ENCODE data around the gene ZSCAN9.

ZSCAN9 gene

DNA sequence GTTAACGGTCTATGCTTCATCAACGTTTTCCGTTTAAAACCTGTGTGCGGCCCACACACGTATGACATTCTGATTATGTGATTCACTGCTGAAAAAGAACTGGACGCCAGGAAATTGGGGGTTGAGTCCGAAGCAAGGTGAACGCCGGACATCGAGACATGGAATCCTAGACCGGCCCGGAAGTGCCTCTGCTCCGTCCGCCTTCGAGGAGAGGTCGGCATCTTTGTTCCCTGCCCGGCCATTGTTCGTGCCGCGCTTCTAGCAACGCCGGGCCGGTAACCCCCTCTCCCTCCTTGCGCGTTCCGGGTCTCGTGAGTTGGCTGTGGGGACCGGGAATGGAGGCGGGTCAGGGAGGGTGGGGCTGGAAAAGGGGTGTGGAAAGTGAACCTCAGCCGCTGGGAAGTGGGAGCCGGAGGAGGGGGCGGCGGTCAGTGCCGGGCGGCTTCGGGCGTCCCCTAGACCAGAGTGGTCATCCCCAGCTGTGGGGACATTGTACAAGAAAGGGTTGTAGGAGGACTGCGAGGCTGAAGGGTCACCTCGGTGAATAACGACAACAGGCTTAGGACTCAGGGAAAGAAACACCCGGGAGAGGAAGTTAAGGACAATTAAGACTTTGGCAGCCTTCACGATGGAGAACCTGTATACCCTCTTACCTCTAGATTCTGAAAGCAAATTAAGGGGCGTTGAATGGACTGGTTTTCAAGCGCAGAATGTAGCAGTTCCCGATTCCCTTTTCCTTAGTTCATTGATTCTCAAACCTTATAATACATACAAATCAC is at the start of gene ZSCAN9:
Gene ZSCAN9 (plus strand): TSS at position 220 of the 779 bp plus-strand sequence. CDS start 1,810 bp downstream, outside the sequence.
- peak; percentile 92 for DNase-seq

DNA sequence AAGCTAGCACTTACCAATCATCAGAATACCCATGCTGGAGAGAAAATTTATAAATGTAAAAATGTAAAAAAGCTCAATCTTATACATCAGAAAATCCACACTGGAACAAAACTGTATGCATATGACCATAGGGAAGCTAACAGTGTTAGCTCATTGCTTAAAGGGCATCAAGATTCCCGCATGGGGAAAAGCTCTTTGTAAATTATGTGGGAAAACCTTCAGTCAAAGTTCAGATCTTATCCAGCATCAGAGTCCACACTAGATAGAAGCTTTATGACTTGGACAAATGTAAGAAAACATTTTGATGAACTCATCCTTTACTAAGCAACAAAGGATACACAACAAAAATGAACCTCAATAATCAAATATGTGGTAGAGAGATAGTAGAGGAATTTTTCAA is 48.7 kb upstream of the ZSCAN9 start:
- DNase-seq, result no peak

DNA sequence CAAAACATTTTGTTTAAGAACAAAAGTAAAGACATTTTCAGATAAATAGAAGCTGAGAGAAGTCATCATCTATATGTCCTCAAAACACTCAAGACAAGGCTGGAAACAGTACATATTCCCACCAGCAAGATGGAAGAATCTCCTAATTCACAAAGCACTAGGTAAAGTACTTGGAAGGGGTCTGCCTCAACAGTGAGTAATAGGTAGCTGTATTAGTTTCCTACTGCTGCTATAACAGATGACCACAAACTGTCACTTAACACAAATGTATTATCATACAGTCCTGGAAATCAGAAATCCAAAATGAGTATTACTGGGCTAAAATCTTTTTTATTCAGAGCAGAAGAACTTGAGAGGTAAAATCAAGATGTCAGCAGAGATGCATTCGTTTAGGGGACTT is 42.8 kb upstream of the ZSCAN9 start:
- DNase-seq, result no peak

DNA sequence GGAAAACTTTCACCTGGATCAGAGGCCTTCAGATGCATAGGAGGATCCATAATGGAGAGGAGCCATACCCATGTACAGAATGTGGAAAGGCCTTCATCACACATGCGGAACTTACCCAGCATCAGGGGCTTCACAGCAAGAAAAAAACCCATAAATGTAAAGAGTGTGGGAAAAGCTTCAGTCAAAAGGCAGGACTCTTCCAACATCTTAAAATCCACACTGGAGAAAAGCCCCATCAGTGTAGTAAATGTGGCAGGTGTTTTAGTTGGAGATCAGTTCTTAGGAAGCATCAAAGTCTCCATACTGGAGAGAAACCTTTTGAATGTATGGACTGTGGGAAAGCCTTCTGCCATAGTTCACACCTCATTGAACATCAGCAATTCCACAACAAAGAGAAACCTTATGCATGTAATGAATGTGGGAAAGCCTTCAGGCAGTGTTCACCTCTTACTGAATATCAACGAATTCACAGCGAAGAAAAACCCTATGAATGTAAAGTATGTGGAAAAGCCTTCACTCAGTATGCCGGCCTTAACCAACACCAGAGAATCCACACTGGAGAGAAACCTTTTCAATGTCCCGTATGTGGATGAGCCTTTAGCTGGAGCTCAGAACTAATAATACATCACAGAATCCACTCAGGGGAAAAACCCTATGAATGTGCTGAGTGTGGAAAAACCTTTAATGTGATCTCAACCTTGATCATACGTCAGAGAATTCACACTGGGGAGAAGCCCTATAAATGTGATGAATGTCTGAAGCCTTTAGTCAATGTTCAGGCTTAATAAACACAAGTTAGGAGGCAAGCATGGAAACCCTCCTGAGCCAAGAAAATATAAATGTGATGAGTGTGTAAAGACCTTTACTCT is 36.7 kb upstream of the ZSCAN9 start:
- no peak for DNase-seq

DNA sequence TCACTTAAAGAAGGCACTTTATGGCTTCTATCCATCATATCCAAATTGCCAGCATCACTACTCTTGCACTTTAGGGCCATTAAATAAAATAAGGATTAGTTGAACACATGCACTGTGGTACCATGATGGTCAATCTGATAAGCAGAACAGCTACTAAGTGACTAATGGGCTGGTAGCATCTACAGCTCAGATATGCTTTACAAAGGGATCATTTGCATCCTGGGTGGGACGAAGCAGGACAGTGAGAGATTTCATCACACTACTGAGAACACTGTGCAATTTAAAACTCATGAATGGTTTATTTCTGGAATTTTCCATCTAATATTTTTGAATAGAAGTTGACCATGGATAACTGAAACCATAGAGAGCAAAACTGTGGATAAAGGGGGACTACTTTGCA is 25.1 kb upstream of the ZSCAN9 start:
- no peak for DNase-seq

DNA sequence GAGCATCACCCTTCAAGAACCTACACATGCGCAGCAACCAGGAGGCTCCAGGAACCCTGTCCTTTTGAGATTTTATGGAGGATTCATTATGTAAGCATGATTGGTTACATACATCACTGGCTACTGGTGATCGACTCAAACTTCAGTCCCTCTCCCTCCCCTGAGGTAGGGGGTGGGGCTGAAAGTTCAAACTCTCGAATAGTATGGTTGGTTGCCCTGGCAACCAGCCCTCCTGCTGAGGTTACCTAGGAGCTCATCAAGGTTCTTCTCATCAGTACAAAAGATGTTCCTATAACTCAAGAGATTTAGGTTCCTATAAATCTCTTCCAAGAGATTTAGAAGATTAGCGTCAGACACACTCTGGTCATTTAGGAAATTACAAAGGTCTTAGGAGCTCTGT is 21.9 kb upstream of the ZSCAN9 start:
- no peak for DNase-seq

DNA sequence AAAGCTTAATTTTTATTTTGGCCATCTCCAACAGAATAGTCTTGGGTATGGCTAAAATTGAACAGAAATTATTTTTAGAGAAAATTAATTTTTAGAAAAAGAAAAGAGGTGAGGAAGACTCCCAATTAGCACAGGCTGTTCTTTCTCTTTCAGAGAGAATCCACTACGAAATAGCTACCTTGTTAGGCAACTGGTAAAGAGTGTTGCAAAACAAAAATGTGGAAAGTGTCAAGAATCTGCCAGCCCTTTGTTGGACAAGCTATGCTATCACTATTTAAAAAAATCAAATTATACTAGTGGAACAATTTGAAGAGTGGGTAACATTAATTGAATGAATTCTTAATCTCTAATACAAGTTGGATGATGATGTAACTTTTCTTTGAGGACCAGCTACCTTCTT is 19.2 kb upstream of the ZSCAN9 start:
- no peak for DNase-seq

DNA sequence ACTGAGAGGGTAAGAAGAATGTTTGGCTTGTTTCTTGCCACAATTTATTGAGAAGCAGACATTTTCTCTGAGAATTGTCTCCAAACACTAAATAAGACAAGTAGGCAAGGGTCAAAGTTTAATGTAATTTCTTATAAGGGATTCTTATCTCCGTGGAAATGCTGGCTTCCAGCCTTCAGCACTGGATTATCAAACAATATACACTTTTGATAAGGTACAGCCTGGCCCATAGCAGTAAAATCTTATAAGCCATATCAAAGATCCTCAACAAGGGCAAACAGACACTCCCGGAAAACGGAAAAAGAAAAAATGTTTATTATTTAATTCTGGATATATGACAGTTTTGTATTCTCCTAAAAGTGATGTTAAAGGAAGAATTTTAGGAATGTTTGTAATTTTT is 18.5 kb upstream of the ZSCAN9 start:
- DNase-seq, result no peak

DNA sequence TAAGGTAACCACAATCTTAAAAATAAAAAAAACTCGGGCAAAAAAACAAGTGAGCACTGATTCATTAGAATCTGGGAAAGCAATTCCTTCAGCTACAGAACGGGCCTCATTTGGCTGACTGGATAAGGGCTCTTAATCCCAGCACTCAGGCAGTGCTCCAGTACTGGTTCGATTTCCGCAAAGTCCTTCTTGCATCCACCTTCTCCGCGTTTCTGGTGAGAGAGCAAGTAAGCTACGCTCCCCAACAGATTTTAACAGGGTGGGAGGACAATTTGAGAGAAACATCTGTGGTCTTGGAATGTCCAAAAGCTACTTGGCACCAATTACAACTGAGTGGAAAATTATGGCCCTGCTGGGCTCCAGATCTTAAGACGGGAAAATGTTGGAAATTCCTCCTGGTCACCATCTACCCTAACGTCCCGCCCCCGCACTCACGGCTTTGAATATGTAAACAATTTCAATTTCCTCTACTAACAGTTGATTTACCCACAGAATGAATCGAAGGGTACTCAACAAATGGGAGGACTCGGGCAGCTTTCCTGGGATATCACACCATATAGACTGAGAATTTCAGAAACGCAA is 18.1 kb upstream of the ZSCAN9 start:
- no peak for DNase-seq

DNA sequence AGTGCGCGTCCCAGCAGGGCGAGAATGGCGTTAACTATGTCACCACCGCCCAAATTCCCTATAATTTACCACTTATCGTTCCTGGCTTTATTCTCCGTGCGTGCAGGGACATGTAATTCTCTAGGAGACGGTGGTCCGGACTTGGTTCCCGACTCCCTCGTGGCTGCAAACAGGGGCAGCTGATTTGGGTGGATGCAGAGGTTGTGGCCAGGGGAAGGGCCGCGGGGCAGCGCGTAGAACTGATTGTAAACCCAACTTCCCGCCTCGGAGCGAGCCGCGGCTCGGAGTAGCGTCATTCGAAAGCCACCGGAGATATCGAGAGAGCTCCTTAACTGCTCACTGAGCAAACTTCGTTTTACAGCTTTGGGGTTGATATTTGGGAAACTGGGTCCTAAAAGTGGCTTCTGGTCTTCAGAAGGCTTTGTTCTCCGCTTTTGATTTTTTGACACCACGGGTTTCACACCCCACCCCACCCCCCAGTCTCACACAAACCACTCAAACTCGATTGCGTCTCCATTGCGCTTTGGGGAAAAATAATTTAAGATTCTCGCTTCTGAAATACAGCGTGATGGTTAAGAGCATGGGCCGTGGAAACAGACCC is 17.5 kb upstream of the ZSCAN9 start:
- no peak for DNase-seq

DNA sequence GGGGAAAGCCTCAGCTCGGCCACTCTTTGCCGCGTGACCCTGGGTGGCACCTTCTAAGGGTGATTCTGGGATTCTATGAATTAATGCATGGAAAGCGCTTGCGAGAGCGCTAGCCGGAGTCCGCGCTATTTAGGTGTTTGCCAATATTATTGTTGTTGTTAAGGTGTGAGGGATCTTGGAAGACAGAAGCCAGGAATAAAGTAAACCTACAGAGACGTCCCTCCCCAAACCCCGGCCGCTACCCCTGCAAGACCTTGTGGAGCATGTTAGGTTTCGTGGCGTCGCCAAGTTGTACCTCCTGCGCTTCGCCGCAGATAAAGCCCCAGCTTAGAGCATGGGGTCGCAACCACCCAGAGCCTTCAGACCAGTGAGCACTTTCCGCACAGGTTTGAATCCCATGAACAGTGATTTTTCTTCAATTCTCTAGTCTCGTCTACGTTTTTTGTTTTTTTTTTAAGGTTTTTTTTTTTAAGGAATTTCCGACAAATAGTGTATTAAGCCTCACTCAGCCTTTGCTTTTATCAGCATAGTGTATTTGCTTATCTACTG is 16.9 kb upstream of the ZSCAN9 start:
- DNase-seq, result no peak

DNA sequence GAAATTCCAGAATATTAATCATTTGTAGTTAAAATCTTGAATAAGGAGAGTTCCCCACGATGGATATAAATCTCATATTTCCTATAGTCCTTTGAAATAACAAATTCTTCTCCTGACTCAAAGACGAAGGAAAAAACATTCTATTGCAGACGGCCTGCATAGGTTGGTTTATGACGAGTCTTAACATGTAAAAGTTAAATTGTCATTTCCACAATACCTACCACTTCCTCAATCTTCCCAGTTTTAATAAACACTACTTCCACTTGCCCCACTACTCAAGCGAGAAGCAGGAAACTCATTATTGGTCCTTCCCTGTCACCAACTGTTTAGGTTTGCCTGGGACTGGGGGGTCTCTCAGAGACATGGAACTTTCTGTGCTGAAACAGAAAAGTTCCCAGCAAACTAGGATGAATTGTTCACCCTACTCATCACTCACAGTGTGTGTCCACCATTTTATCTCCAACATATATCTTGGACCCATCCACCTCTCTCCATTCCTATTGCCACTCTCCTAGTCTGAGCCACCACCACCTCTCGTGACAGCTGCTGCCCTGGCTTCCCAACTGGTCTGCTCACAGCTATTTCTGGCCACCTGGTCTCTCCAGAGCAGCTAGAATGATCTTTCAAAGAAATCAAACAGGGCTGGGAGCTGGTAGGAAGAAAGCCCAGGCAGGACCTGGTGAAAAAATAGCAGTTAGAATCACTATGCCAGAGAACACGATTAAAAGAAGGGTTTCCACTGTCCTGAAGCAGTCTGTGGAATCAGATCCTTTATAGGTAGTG is 15.1 kb upstream of the ZSCAN9 start:
- DNase-seq, result no peak

DNA sequence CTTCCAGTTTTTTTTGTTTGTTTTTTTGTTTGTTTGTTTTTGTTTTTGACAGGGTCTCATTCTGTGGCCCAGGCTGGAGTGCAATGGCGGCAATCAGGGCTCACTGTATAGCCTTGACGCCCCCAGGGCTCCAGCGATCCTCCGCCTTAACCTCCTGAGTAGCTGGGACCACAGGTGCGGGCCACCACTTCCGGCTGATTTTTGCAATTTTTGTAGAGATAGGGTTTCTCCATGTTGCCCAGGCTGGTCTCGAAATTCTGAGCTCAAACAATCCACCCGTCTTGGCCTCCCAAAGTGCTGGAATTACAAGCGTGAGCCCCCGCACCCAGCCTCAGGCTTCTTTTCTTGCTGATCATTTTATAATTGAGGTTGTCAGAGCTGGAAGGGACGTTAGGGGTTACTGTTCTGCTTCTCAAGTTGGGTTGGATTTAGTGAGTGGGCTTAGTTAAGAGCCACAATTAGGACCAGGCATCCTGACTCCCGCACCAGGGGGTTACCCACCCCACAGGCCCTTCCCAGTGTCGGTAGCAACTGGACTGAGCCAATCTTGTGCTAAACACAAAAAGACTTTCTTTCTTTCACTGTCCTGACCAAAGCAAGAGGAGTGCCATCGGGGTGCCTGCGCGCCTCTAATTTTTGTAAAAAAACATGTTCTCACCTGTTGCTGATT is 13.1 kb upstream of the ZSCAN9 start:
- no peak for DNase-seq

DNA sequence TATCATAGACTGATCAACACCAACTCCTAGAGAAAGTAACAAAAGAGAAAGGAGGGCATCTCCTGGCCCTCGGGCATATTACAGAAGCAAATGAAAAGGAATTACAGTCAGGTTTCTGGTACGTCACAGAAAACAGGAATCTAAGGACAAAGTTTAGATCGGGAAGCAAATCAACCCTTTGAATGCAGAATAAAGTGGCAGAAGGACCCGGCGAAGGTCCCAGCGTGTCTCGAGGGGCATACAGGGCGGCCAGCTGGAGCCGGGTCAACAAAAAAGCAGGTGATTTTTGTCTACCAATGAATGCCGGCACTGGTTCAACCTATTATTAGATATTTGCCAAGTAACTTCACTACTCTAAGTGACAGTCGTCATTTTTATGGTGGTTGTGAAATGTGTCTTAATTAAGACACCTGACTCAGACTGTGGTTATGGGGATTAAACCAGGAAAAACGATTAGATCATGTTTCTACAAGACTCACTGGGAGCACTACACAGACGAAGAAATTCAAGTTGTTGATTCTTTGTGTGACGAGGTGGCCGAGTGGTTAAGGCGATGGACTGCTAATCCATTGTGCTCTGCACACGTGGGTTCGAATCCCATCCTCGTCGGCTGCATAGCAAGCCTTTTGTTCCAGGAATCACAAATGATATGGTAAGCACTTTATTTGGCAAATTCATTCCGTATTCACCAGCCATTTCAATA is 12.4 kb upstream of the ZSCAN9 start:
- peak; percentile 70 for DNase-seq

DNA sequence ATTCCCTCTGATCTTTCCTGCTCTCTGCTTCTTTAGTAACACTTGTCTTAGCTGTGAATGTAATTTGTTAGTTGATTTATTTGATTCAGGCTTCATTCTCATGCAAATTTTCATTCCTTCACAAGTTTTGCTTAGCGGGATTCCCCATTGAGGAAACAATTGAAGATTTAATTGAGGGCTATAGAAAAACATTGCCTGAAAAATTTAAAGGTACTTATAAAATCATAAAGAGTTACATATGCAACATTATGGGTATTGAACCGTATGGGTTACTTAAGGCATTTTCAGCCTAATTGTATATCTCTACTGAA is 11.9 kb upstream of the ZSCAN9 start:
- no peak for DNase-seq

DNA sequence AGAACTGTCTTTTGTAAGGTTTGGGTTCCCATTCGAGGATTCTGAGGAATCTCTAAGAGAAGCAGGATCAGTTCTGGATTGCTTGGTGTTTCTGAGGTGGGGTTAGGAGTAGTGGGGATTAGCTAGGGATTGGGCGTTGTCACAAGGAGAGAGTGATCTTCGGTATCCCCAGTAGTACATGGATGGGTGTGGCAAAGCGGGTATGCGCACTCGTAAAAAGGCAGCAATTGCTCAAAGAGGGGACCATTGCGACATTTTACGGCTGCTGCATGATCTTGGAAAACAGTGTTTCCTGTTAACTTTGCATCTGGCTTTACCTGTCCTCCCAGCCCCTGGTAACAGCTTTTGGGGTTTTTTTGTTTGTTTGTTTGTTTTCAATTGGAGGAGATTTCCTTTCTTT is 9.7 kb upstream of the ZSCAN9 start:
- no peak for DNase-seq

DNA sequence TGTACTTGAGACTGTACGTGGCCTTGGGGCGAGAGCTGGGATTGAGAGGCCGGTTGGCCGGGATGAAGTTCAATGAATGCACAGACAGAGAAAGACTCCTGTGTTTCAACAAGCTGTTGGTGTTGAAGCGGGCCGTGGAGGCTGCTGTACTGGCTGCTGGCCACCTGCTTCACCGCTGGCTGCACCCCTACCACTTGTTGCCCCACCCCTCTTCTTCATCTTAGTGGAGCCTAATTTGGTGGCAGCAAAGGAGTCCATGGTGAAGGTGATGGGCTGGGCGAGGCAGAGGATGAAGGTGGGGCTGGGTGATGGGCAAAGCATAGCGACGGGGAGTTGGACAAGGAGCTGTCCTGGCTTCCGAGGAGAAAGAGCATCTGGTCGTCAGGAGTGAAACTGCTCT is 7.2 kb upstream of the ZSCAN9 start:
- DNase-seq, result no peak

DNA sequence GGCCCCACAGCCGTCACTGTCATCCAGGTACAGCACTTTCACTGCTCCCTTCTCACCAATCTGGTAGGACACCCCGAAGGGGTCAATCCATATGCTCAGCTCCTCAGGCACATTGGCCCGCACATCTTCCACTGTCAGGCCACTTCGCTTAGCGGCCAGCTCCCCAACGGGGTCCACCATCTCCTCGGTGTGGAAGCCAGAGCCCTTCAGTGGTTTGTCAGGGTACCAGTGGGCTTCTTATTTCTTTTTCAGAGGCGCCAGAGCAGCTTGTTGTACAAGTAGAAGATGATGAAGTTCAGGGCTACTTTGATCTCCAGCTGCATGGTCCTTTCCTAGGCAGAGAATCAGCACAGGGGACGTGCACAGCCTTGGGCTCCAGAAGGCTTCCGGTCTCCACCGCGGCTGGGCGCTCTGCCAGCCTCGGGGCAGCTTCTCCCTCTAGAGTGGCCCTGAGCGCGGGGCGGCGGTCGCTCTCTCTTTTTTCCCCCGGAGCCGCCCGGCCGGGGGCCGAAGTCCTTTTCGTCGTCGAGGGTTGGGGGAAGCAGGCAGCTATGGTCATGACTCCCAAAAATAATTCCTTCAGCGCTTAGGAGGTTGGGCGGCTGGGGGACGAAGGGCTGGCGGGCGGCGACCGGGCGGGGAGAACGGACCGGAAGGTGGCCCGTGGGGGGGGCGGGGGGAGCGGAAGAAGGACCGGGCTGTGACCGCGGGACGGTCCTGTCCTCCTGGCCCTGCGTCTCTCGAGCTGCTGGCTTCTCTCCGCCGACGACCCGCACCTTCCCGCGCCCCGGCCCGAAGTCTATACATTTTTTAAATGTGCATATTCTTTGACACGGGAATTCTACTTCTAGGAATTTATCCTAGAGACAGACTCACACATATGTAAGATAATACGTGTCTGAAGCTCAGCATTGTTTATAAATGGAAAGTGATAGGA is 6.5 kb upstream of the ZSCAN9 start:
- DNase-seq, result peak; percentile 50

DNA sequence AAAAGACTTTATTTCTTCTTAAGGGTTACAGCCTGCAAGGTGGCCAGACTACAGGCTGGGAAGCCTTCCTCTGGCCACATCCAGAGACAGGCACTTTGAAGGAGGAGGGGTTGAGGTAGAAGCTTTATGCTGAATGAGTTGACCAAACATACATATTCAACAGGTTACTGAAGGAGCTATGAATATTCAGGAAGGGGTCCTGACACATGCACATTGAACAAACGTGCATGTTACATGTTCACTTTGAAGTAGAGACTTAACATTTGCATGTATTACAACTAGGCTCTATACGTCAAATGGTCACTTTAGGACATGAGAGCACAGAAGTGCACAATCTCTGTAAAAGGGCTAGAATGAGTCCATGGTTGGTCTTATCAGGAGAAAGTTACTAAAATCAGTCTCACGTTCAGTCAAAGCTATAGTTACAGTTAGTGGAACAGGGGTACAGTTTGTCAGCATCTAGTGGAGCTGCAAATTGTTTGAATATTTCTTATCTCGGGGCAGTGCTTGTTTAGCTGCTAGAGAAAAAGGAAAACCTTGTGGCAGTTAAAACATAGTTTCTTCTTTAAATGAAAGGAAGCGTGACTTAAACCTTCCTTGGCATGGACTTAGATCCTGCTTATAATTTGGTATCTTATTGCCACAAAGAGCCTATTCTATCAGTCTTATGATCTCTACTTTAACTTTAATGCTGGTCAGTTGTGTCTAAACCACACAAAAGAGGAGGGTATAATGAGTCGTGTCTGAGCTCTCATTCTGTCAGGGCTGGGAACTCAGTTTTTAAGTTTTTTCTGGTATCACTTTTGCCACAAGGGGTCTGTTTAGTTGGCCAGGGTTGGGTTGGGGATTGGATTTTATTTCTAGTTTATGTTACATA is 4.6 kb upstream of the ZSCAN9 start:
- no peak for DNase-seq

All from NCI-H1105 (cell line).